Measurements from ENCODE around the gene GIMAP2. TPM values are rescaled to one million over a fixed set of nuclear protein-coding genes. Genes with fewer than 3 reads are reported as not detected.

Gene GIMAP2
- total and polyA plus RNA-seq, 2 experiments from 2014 or later, result 0.13 TPM; not detected in 1

DNA sequence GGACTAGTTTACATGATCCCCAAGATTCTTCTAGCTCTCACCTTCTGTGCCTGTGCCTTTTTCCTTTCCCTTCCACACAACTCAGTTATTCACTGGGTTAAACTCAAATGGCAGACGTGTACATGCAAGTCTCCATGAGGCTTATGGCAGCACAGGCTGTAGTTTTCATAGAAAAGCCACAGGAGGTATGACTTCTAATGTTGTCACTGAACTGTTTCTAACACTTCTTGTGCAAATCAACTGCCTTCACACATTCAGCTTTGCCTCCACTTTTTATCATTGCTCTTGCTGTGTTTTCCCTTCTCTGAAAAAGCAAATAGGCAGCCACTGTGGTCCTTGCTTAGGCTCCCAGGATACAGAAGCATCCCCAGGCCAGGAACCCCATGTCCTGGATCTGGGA, 46.4 kb downstream of the GIMAP2 start:
- no peaks in the 10 kb centered on the region for H4K20me1 ChIP-seq (ENCODE audit: insufficient read depth)
- H3K27ac ChIP-seq, result no peak overlapping the region
- no peak for DNase-seq
- H3K9me2 ChIP-seq (ENCODE audit: insufficient read depth), result no peaks in the 10 kb centered on the region
- H3F3A ChIP-seq (ENCODE audit: insufficient read depth), result no peaks in the 10 kb centered on the region
- no peaks in the 10 kb centered on the region for H3K4me1 ChIP-seq (ENCODE audit: insufficient read depth)
- H3K79me2 ChIP-seq (ENCODE audit: insufficient read depth), result no peaks in the 10 kb centered on the region
- H2AFZ ChIP-seq, result no peak overlapping the region
- TF ChIP-seq EZH2phosphoT487 (IDR thresholded peaks at IDR 0.05; ENCODE audit: insufficient read depth, low read depth) (no peak), EZH2 (IDR thresholded peaks at IDR 0.05; ENCODE audit: insufficient read depth, poor library complexity, severe bottlenecking) (no peak)
- H3K36me3 ChIP-seq (ENCODE audit: low read depth), result no peaks in the 10 kb centered on the region
- H3K27me3 ChIP-seq (replicated peaks; ENCODE audit: insufficient read depth), result no peaks in the 10 kb centered on the region
- H3K9ac ChIP-seq, result no peak overlapping the region
- H3K9me3 ChIP-seq (ENCODE audit: low read depth), result no peaks in the 10 kb centered on the region
- H3K4me3 ChIP-seq, result no peak overlapping the region
- no peak overlapping the region for H3K4me2 ChIP-seq (ENCODE audit: unreplicated experiment)
- in situ Hi-C loops (cut with MboI), result no loop called here
- WGBS, 2 experiments (ENCODE audit: low coverage in 1 of 2, low lambda C conversion rate in 2 of 2, missing lambda C conversion rate in 2 of 2), result 0 to 6% methylated on average over 1 of the region's 1 CpG

DNA sequence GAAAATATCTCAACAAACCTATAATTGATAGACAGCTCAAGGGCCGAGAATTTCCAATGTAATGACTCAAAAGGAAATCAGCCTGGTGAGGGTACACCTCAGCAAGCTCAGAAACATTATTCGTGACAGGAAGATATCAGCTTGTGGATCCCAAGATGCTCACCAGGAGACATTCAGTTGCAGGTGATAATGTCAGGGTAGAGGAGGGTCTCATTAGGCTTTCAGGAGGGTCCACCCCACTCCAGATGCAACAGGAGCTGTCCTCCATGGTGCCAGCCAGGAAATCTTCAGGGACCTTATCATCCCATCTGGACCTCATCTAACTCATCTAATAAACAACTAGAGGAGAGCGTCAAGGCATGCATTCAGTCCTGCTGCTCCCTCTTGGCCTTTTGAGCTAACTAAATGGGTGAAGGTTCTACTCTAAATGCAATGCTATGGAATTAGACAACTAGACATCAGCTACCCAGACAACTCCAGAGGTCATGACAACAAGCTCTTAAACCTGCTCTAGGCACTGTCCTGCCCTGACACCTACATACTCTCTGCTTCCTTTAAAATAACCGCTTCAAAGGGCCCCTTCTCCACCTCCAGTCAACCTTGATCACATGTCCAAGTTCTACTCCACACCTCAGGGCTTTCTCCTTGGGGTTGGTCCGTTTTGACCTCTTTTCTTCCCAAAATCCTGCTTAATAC, 47.4 kb downstream of the GIMAP2 start:
- in situ Hi-C loops (cut with MboI), result no loop called here
- WGBS, 2 experiments (ENCODE audit: low coverage in 1 of 2, low lambda C conversion rate in 2 of 2, missing lambda C conversion rate in 2 of 2), result 11 to 12% methylated on average over 5 of the region's 5 CpGs
- no peak overlapping the region for H3K27ac ChIP-seq

DNA sequence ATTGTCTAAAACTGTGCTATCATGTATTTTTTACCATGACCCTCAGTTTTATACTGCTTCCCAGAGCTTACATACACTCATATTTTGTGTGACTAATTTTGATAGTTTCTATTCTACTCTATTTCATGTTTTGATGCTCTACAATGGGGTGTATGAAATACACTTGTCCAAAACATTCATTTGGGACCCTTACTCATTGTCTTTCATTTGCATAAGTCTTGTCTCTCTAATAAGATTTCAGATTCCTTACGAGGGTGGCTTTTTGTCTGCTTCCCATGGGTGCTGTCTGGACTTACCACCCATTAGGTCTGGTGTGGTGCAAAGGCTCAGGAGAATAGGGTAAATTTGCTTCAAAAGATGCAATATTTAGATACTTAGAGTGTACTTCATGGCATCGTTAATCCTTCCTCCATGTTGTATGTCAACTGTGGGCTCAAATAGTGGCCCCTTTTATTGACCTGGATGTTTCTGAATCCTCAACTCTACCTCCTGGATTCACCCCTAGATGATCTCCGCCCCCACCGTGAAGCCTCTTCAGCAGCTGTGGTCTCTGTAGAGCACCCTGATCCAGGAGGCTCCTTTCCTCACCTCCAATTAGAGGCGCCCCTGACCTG, 48.1 kb downstream of the GIMAP2 start:
- no peaks in the 10 kb centered on the region for H3F3A ChIP-seq (ENCODE audit: insufficient read depth)
- H3K4me2 ChIP-seq (ENCODE audit: unreplicated experiment), result no peak overlapping the region
- H3K9ac ChIP-seq, result no peak overlapping the region
- H3K4me3 ChIP-seq, result no peak overlapping the region
- no peaks in the 10 kb centered on the region for H3K27me3 ChIP-seq (replicated peaks; ENCODE audit: insufficient read depth)
- H3K79me2 ChIP-seq (ENCODE audit: insufficient read depth), result no peaks in the 10 kb centered on the region
- H3K4me1 ChIP-seq (ENCODE audit: insufficient read depth), result no peaks in the 10 kb centered on the region
- no peak overlapping the region for H3K27ac ChIP-seq
- WGBS, 2 experiments (ENCODE audit: low coverage in 1 of 2, low lambda C conversion rate in 2 of 2, missing lambda C conversion rate in 2 of 2), result 19 to 30% methylated on average over 5 of the region's 5 CpGs
- in situ Hi-C loops (cut with MboI), result no loop called here
- H3K9me2 ChIP-seq (ENCODE audit: insufficient read depth), result no peaks in the 10 kb centered on the region
- H2AFZ ChIP-seq, result no peak overlapping the region
- H3K9me3 ChIP-seq (ENCODE audit: low read depth), result no peaks in the 10 kb centered on the region
- H4K20me1 ChIP-seq (ENCODE audit: insufficient read depth), result no peaks in the 10 kb centered on the region
- H3K36me3 ChIP-seq (ENCODE audit: low read depth), result no peaks in the 10 kb centered on the region
- DNase-seq, result no peak
- TF ChIP-seq EZH2phosphoT487 (IDR thresholded peaks at IDR 0.05; ENCODE audit: insufficient read depth, low read depth), result no peak
- no peak for TF ChIP-seq EZH2 (IDR thresholded peaks at IDR 0.05; ENCODE audit: insufficient read depth, poor library complexity, severe bottlenecking)

More for the DNA sequence above, 47.4 kb downstream of the GIMAP2 start:
- Histone ChIP-seq H3K9me3 (ENCODE audit: low read depth) (no peaks in the 10 kb centered on the region), H3K9me2 (ENCODE audit: insufficient read depth) (no peaks in the 10 kb centered on the region), H3K4me3 (no peak overlapping the region), H3K9ac (no peak overlapping the region), H3K36me3 (ENCODE audit: low read depth) (no peaks in the 10 kb centered on the region), H4K20me1 (ENCODE audit: insufficient read depth) (no peaks in the 10 kb centered on the region), H3K27me3 (replicated peaks; ENCODE audit: insufficient read depth) (no peaks in the 10 kb centered on the region), H3K4me2 (ENCODE audit: unreplicated experiment) (no peak overlapping the region), H2AFZ (no peak overlapping the region), H3F3A (ENCODE audit: insufficient read depth) (no peaks in the 10 kb centered on the region), H3K79me2 (ENCODE audit: insufficient read depth) (no peaks in the 10 kb centered on the region), H3K4me1 (ENCODE audit: insufficient read depth) (no peaks in the 10 kb centered on the region)
- DNase-seq, result no peak
- no peak for TF ChIP-seq EZH2 (IDR thresholded peaks at IDR 0.05; ENCODE audit: insufficient read depth, poor library complexity, severe bottlenecking)
- no peak for TF ChIP-seq EZH2phosphoT487 (IDR thresholded peaks at IDR 0.05; ENCODE audit: insufficient read depth, low read depth)

DNA sequence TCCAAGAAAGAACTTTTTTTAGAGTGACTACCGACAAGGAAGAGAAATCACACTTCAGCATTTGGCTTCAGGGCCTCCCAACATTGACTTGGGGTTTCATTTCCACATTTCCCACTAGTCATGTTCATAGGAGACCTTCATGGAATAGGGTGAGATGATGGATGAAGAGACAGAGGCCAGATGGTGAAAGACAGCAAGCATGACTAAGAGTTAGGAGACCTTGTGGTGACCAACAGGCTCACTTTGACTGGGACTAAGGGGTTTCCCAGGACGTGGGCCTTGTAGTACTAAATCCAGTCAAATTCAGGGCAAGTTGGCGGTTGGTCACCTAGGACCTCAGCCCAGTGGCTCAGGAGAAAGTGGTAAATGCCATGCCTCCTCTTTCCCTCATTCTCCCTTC, 48.7 kb downstream of the GIMAP2 start:
- Histone ChIP-seq H3F3A (ENCODE audit: insufficient read depth) (no peaks in the 10 kb centered on the region), H4K20me1 (ENCODE audit: insufficient read depth) (no peaks in the 10 kb centered on the region), H3K36me3 (ENCODE audit: low read depth) (no peaks in the 10 kb centered on the region), H3K27ac (no peak overlapping the region), H3K27me3 (replicated peaks; ENCODE audit: insufficient read depth) (no peaks in the 10 kb centered on the region), H3K79me2 (ENCODE audit: insufficient read depth) (no peaks in the 10 kb centered on the region), H3K4me2 (ENCODE audit: unreplicated experiment) (no peak overlapping the region), H3K9ac (no peak overlapping the region), H3K9me2 (ENCODE audit: insufficient read depth) (no peaks in the 10 kb centered on the region), H3K9me3 (ENCODE audit: low read depth) (no peaks in the 10 kb centered on the region), H2AFZ (no peak overlapping the region), H3K4me3 (no peak overlapping the region), H3K4me1 (ENCODE audit: insufficient read depth) (no peaks in the 10 kb centered on the region)
- in situ Hi-C loops (cut with MboI), result no loop called here
- no peak for TF ChIP-seq EZH2phosphoT487 (IDR thresholded peaks at IDR 0.05; ENCODE audit: insufficient read depth, low read depth)
- TF ChIP-seq EZH2 (IDR thresholded peaks at IDR 0.05; ENCODE audit: insufficient read depth, poor library complexity, severe bottlenecking), result no peak
- WGBS, 2 experiments (ENCODE audit: low coverage in 1 of 2, low lambda C conversion rate in 2 of 2, missing lambda C conversion rate in 2 of 2), result 19 to 23% methylated on average over 3 of the region's 3 CpGs
- DNase-seq, result no peak

All from GM23248 (cell line).